Neural cell (in vitro differentiated cells): ENCODE data around the gene OR52W1.

ENCODE experiments used
- CTCF ChIP-seq: fragments of 450-650 bp; IDR thresholded peaks from 2 replicates; pipeline ENCODE4 v1.5.1; 2014; ENCODE audit warnings: antibody characterized with exemption, mild to moderate bottlenecking, moderate library complexity; ENCODE audit not compliant: poor library complexity, severe bottlenecking
- EZH2 ChIP-seq: fragments of 200-600, 300-800 bp; shearing (Covaris generic), sonication (generic); IDR thresholded peaks from 2 replicates; pipeline ENCODE4 v1.6.1; 2014; ENCODE audit warnings: antibody characterized with exemption, low read length, borderline replicate concordance, mild to moderate bottlenecking; ENCODE audit not compliant: insufficient read depth, poor library complexity, severe bottlenecking
- POLR2AphosphoS5 ChIP-seq: IDR thresholded peaks from 2 replicates; pipeline ENCODE4 v1.6.1; 2012
- RAD21 ChIP-seq: fragments of 450-650 bp; conservative IDR thresholded peaks from 2 replicates; pipeline ENCODE4 v1.6.1; 2014; ENCODE audit warnings: antibody characterized with exemption, mild to moderate bottlenecking, moderate library complexity
- REST ChIP-seq: IDR thresholded peaks from 2 replicates; pipeline ENCODE4 v1.6.1; 2012; ENCODE audit warnings: borderline replicate concordance

- TF ChIP-seq CTCF (no peak), EZH2 (no peak), REST (no peak), POLR2AphosphoS5 (no peak), RAD21 (no peak)
Measured at GRCh38 chr11:6240139-6240538, 41.1 kb downstream of the OR52W1 start.
